Large intestine (tissue), 12 donors: ENCODE results near the gene PTPA. TPM values are rescaled to one million over a fixed set of nuclear protein-coding genes. Genes with fewer than 3 reads are reported as not detected.

Experiments
- DNase-seq, 2 donors: peaks; one replicate each; pipeline versions ENCODE4 v3.0.0 to v3.0.0-alpha.2; 2013
- H3K27ac ChIP-seq: one replicate; pipeline ENCODE4 v1.5.1; 2013; ENCODE audit warnings: low read length
- H3K27me3 ChIP-seq: 2 replicates; pipeline ENCODE4 v1.6.1; 2013; ENCODE audit warnings: low read length; ENCODE audit not compliant: control insufficient read depth, insufficient read depth
- H3K36me3 ChIP-seq: 2 replicates; pipeline ENCODE4 v1.6.1; 2013; ENCODE audit warnings: low read length; ENCODE audit not compliant: control insufficient read depth, insufficient read depth
- H3K4me1 ChIP-seq: one replicate; pipeline ENCODE4 v1.6.1; 2013; ENCODE audit warnings: low read length; ENCODE audit not compliant: control insufficient read depth, insufficient read depth
- H3K4me3 ChIP-seq: one replicate; pipeline ENCODE4 v1.5.1; 2013; ENCODE audit warnings: low read length
- H3K9me3 ChIP-seq: one replicate; pipeline ENCODE4 v1.6.1; 2013; ENCODE audit warnings: mild to moderate bottlenecking, low read depth, low read length, moderate library complexity; ENCODE audit not compliant: control insufficient read depth
- whole genome bisulfite sequencing: methylation state at CpG from one replicate; pipeline ENCODE4 v1.1.5; 2013; ENCODE audit warnings: low lambda C conversion rate; ENCODE audit not compliant: insufficient coverage; 5-methylcytosine and 5-hydroxymethylcytosine counted together
- long read RNA-seq, 11 donors: transcript quantifications; one replicate each; lab custom pipeline, GENCODE V29; 2026
- polyA plus RNA-seq: library from polyadenylated mRNA; unstranded; fragments of 120-200 nt; gene quantifications from one replicate; pipeline ENCODE4 v1.2.1, GENCODE V29; 2013

PTPA gene
- polyA plus RNA-seq, result 70.1 TPM
- long read RNA-seq, donor 1, transcript PTPA-207 (10 exons, 2,737 nt), result major isoform, 7 of 45 reads
- long read RNA-seq, donor 1, transcript PTPA-210 (3 exons, 1,153 nt), result minor isoform, 6 of 45 reads
- long read RNA-seq, donor 1, partial matches to known transcripts, result 28 of 45 reads
- long read RNA-seq, donor 1, other reads (novel, unspliced or antisense), result 0 of 45 reads
- long read RNA-seq, donor 2, transcript PTPA-207 (10 exons, 2,737 nt), result major isoform, 10 of 26 reads
- long read RNA-seq, donor 2, transcript PTPA-210 (3 exons, 1,153 nt), result minor isoform, 7 of 26 reads
- long read RNA-seq, donor 2, partial matches to known transcripts, result 0 of 26 reads
- long read RNA-seq, donor 2, other reads (novel, unspliced or antisense), result 0 of 26 reads
- long read RNA-seq, donor 3, result 0 reads
- long read RNA-seq, donor 4, partial matches to known transcripts, result 0 of 2 reads
- long read RNA-seq, donor 4, other reads (novel, unspliced or antisense), result 0 of 2 reads
- long read RNA-seq, donor 5, transcript PTPA-207 (10 exons, 2,737 nt), result major isoform, 5 of 11 reads
- long read RNA-seq, donor 5, partial matches to known transcripts, result 0 of 11 reads
- long read RNA-seq, donor 5, other reads (novel, unspliced or antisense), result 0 of 11 reads
- long read RNA-seq, donor 6, transcript PTPA-207 (10 exons, 2,737 nt), result major isoform, 10 of 46 reads
- long read RNA-seq, donor 6, partial matches to known transcripts, result 28 of 46 reads
- long read RNA-seq, donor 6, other reads (novel, unspliced or antisense), result 0 of 46 reads
- long read RNA-seq, donor 7, transcript PTPA-210 (3 exons, 1,153 nt), result major isoform, 7 of 22 reads
- long read RNA-seq, donor 7, partial matches to known transcripts, result 5 of 22 reads
- long read RNA-seq, donor 7, other reads (novel, unspliced or antisense), result 0 of 22 reads
- long read RNA-seq, donor 8, transcript PTPA-210 (3 exons, 1,153 nt), result minor isoform, 6 of 25 reads
- long read RNA-seq, donor 8, transcript PTPA-207 (10 exons, 2,737 nt), result major isoform, 13 of 25 reads
- long read RNA-seq, donor 8, partial matches to known transcripts, result 0 of 25 reads
- long read RNA-seq, donor 8, other reads (novel, unspliced or antisense), result 0 of 25 reads
- long read RNA-seq, donor 9, transcript PTPA-207 (10 exons, 2,737 nt), result major isoform, 14 of 42 reads
- long read RNA-seq, donor 9, transcript PTPA-214 (3 exons, 988 nt), result minor isoform, 6 of 42 reads
- long read RNA-seq, donor 9, partial matches to known transcripts, result 13 of 42 reads
- long read RNA-seq, donor 9, other reads (novel, unspliced or antisense), result 0 of 42 reads
- long read RNA-seq, donor 10, transcript PTPA-207 (10 exons, 2,737 nt), result major isoform, 14 of 27 reads
- long read RNA-seq, donor 10, partial matches to known transcripts, result 0 of 27 reads
- long read RNA-seq, donor 10, other reads (novel, unspliced or antisense), result 0 of 27 reads
- long read RNA-seq, donor 11, transcript PTPA-210 (3 exons, 1,153 nt), result major isoform, 7 of 39 reads
- long read RNA-seq, donor 11, transcript PTPA-207 (10 exons, 2,737 nt), result major isoform, 7 of 39 reads
- long read RNA-seq, donor 11, partial matches to known transcripts, result 19 of 39 reads
- long read RNA-seq, donor 11, other reads (novel, unspliced or antisense), result 0 of 39 reads

DNA sequence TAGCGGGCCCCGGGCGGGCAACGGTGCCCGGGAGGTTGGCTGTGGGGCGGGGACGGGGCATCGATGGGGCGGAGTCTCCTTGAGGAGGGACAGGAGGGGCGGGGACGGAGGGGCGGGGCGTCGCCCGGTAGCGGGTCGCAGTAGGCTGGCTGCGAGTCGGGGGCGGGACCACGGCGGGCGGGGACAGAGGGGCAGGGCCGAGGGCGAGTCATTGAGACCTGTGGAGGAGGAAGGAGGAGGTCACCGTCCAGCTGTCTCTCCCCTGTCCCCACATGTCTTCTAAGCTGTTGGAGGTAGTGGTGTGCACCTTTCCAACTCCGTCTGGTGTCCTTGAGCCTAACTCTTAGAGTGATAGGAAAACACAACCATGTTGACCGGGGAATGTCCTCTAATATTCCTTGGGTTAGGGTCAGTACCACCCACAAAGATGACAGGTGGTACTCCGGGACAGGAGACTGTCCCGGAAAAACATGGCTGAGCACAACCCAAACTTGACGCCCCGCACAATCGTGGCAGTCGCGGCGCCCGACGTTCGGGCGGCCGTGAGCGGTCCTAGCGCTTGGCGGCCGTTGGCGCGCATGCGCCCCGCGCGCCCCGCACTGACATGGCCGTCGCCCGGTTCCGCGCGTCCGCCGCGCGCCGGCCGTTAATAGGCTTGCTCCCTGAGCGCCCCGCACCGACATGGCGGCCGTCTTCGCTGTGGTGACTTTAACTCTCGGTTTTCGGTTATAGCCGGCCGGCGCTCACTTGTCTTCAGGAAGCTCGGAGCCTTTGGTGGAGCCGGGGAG is at the start of gene PTPA, which contains the start of gene CRAT:
Gene PTPA (plus strand): TSS at position 676 of the 788 bp plus-strand sequence. CDS start 186 bp downstream, outside the sequence.
Gene CRAT (minus strand): TSS at position 54 of the 788 bp plus-strand sequence. CDS start 284 bp downstream, outside the sequence.
- peaks cover 23% of the 10 kb centered on the region for H3K4me1 ChIP-seq
- H3K9me3 ChIP-seq, result no peaks in the 10 kb centered on the region
- WGBS, result no CpG with 5 or more reads among the region's 77 CpGs
- DNase-seq, result peak; percentile 91 to 93
- peak within 1 kb of the TSS; percentile 98 for H3K27ac ChIP-seq
- peaks cover 19% of the 10 kb centered on the region for H3K36me3 ChIP-seq
- H3K4me3 ChIP-seq, result peak within 1 kb of the TSS; percentile 82
- no peaks in the 10 kb centered on the region for H3K27me3 ChIP-seq

GRCh38 chr9:129063061-129063460 is 48.2 kb upstream of the PTPA start:
- Histone ChIP-seq H3K4me3 (no peak overlapping the region), H3K9me3 (no peaks in the 10 kb centered on the region), H3K4me1 (no peaks in the 10 kb centered on the region), H3K36me3 (peaks cover 76% of the 10 kb centered on the region), H3K27ac (no peak overlapping the region), H3K27me3 (no peaks in the 10 kb centered on the region)
- WGBS, result no CpG with 5 or more reads among the region's 9 CpGs
- no peak for DNase-seq

DNA sequence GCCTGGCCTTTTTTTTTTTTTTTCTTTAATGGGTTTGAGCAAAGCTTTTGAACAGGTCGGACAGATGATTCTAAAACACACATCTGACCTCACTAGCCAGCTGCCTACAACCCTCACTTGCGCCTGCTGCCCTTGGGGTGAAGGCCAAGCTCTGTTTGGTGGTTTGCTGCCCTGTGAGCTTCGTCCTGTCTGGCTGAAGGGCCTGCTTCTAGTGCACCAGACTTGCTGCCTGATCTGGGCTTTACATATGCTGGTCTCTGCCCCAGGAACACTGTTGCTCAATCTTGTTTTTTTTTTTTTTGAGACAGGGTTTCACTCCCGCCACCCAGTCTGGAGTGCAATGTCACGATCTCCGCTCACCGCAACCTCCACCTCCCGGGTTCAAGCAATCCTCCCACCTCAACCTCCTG is 46.7 kb upstream of the PTPA start:
- no peaks in the 10 kb centered on the region for H3K9me3 ChIP-seq
- peaks cover 9% of the 10 kb centered on the region for H3K4me1 ChIP-seq
- no peak overlapping the region for H3K27ac ChIP-seq
- no peak for DNase-seq
- peaks cover 78% of the 10 kb centered on the region for H3K36me3 ChIP-seq
- no peaks in the 10 kb centered on the region for H3K27me3 ChIP-seq
- H3K4me3 ChIP-seq, result no peak overlapping the region
- WGBS, result no CpG with 5 or more reads among the region's 8 CpGs

DNA sequence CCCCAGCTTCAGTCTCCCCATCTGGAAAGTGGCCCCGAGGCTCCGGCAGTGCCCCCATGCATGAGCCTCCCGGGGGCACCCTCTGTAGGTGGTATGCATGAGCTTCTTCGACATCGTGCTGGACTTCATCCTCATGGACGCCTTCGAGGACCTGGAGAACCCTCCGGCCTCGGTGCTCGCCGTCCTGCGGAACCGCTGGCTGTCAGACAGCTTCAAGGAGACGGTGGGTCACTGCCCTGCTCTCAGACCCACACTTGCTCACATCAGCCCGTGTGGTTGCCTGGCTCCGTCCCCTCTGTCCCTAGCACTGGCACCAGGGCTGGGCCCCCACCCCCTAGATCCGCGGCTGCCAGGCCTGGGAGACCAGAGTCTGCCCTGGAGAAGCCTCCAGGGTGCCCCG is 43.1 kb upstream of the PTPA start:
- DNase-seq, result no peak
- Histone ChIP-seq H3K27ac (no peak overlapping the region), H3K4me3 (no peak overlapping the region), H3K4me1 (peaks cover 21% of the 10 kb centered on the region), H3K9me3 (no peaks in the 10 kb centered on the region), H3K36me3 (peaks cover 65% of the 10 kb centered on the region), H3K27me3 (no peaks in the 10 kb centered on the region)
- no CpG with 5 or more reads among the region's 19 CpGs for WGBS

DNA sequence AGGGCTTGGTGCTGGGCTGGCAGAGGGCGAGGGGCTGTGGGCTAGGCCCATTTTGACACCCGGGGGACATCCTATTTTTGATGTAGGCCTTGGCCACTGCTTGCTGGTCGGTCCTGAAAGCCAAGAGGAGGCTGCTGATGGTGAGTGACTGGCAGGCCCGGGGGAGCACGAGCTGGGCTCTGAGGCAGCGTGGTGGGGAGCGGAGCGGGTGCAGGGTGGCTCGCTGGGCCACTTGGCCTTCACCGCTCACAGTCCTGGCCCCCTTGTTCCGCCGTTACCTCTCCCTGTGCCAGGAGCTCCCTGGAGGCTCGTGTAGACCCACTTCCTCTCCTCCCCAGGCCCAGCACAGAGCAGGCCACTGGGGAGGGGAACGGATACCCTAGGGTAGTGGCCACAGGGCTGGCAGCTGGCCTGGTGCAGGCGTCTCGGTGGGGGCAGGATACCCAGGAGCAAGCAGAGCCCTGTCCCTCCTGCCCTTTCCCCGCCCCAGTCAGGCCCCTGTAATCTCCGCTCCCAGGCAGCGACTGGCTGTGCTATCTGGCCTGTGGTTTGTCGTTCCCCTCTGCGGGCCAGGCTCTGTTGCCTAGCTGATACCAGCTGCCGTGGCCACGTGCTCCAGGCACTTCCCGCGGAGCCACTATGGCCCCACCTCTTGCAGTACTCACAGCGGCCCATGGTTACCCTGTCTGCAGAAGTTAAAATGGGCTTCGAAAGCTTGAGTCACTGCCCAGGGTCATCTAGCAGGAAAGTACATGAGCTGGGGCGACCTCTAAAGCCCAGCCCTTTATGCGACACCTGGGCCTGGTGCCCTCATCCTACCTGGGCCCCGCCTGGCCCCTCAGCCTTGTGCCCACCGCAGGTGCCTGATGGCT is 42.0 kb upstream of the PTPA start:
- peaks cover 21% of the 10 kb centered on the region for H3K4me1 ChIP-seq
- H3K36me3 ChIP-seq, result peaks cover 56% of the 10 kb centered on the region
- H3K9me3 ChIP-seq, result no peaks in the 10 kb centered on the region
- peak; percentile 70 to 83 for DNase-seq
- WGBS, result no CpG with 5 or more reads among the region's 31 CpGs
- no peak overlapping the region for H3K4me3 ChIP-seq
- peak overlapping the region; percentile 74 for H3K27ac ChIP-seq
- no peaks in the 10 kb centered on the region for H3K27me3 ChIP-seq

GRCh38 chr9:129069862-129070641 is 41.2 kb upstream of the PTPA start:
- WGBS, result no CpG with 5 or more reads among the region's 26 CpGs
- Histone ChIP-seq H3K36me3 (peaks cover 49% of the 10 kb centered on the region), H3K27ac (peak overlapping the region; percentile 74)

GRCh38 chr9:129070696-129071525 is 40.3 kb upstream of the PTPA start:
- H3K27ac ChIP-seq, result no peak overlapping the region
- H3K9me3 ChIP-seq, result peaks cover 2% of the 10 kb centered on the region
- peaks cover 41% of the 10 kb centered on the region for H3K36me3 ChIP-seq
- peaks cover 28% of the 10 kb centered on the region for H3K4me1 ChIP-seq
- no peak overlapping the region for H3K4me3 ChIP-seq
- no peak for DNase-seq
- no CpG with 5 or more reads among the region's 21 CpGs for WGBS
- H3K27me3 ChIP-seq, result no peaks in the 10 kb centered on the region

More at GRCh38 chr9:129069862-129070641, 41.2 kb upstream of the PTPA start:
- Histone ChIP-seq H3K9me3 (no peaks in the 10 kb centered on the region), H3K4me1 (peaks cover 21% of the 10 kb centered on the region), H3K4me3 (no peak overlapping the region), H3K27me3 (no peaks in the 10 kb centered on the region)
- peak in 1 of 2 donors; percentile 44 for DNase-seq
